Right atrium auricular region (tissue), 2 donors: Measurements from ENCODE around the gene MARK3. TPM values are rescaled to one million over a fixed set of nuclear protein-coding genes. Genes with fewer than 3 reads are reported as not detected.

ENCODE experiments used
- DNase-seq: peaks from one replicate; pipeline ENCODE4 v3.0.0-alpha.2; 2019; ENCODE audit warnings: low spot score
- H3K27ac ChIP-seq, 2 donors: fragments of 200-600 bp; sonication (generic); 1 replicate in 1 of 2; 2 replicates in 1 of 2; pipeline ENCODE4 v1.5.1; 2016 to 2019
- H3K27me3 ChIP-seq, 2 donors: fragments of 200-600 bp; sonication (generic); one replicate each; pipeline versions ENCODE4 v1.5.1 to v1.6.0; 2017 to 2019
- H3K36me3 ChIP-seq: fragments of 200-600 bp; sonication (generic); one replicate; pipeline ENCODE4 v1.5.1; 2016
- H3K4me1 ChIP-seq, 2 donors: fragments of 200-600 bp; sonication (generic); one replicate each; pipeline versions ENCODE4 v1.5.1 to v1.6.0; 2017 to 2019
- H3K4me3 ChIP-seq, 2 donors: fragments of 200-600 bp; sonication (generic); 1 replicate in 1 of 2; 2 replicates in 1 of 2; pipeline ENCODE4 v1.5.1; 2017 to 2019; ENCODE audit warnings: mild to moderate bottlenecking in 1 of 2, moderate library complexity in 1 of 2
- H3K9me3 ChIP-seq, 2 donors: fragments of 200-600 bp; sonication (generic); one replicate each; pipeline ENCODE4 v1.5.1; 2019
- CTCF ChIP-seq, 2 donors: fragments of 200-600 bp; sonication (generic); IDR thresholded peaks; one replicate each; pipeline ENCODE4 v1.5.1; 2019; ENCODE audit warnings: antibody characterized with exemption in 2 of 2
- total RNA-seq, 2 donors: library from RNA; depleted of rRNA; stranded (reverse); fragments of >200 nt; gene quantifications; one replicate each; pipeline ENCODE4 v1.1.0, GENCODE V29; 2016

Gene MARK3
- total RNA-seq, 2 donors from 2014 or later = 71.7 to 74.2 TPM

- H3K27me3 ChIP-seq = no peaks in the 10 kb centered on the region
- no peak for DNase-seq
- H3K9me3 ChIP-seq = no peaks in the 10 kb centered on the region
- no peak overlapping the region for H3K27ac ChIP-seq
- peaks cover 0 to 22% of the 10 kb centered on the region in 2 donors for H3K4me1 ChIP-seq
- peaks cover 59% of the 10 kb centered on the region for H3K36me3 ChIP-seq
- TF ChIP-seq CTCF (IDR thresholded peaks at IDR 0.05) = no peak
- H3K4me3 ChIP-seq = no peak overlapping the region
Observed at GRCh38 chr14:103499709-103500108, 114.5 kb downstream of the MARK3 start.

- peak; percentile 95 for DNase-seq
- peak; percentile 94 to 95 for TF ChIP-seq CTCF (IDR thresholded peaks at IDR 0.05)
- Histone ChIP-seq H3K4me3 (no peak overlapping the region), H3K27ac (peak overlapping the region in 1 of 2 donors; percentile 12), H3K4me1 (peaks cover 0 to 22% of the 10 kb centered on the region in 2 donors), H3K27me3 (no peaks in the 10 kb centered on the region), H3K36me3 (peaks cover 60% of the 10 kb centered on the region), H3K9me3 (no peaks in the 10 kb centered on the region)
Observed at GRCh38 chr14:103500148-103500990, 115.2 kb downstream of the MARK3 start.

- no peak overlapping the region for H3K4me3 ChIP-seq
- H3K27ac ChIP-seq = no peak overlapping the region
- DNase-seq = no peak
- H3K4me1 ChIP-seq = peaks cover 0 to 17% of the 10 kb centered on the region in 2 donors
- no peaks in the 10 kb centered on the region for H3K27me3 ChIP-seq
- no peak for TF ChIP-seq CTCF (IDR thresholded peaks at IDR 0.05)
- peaks cover 64% of the 10 kb centered on the region for H3K36me3 ChIP-seq
- H3K9me3 ChIP-seq = no peaks in the 10 kb centered on the region
Observed at GRCh38 chr14:103501041-103501870, 116.0 kb downstream of the MARK3 start.

GRCh38 chr14:103501921-103502669, 116.9 kb downstream of the MARK3 start:
- H3K9me3 ChIP-seq = no peaks in the 10 kb centered on the region
- H3K27me3 ChIP-seq = no peaks in the 10 kb centered on the region
- DNase-seq = no peak
- H3K36me3 ChIP-seq = peaks cover 65% of the 10 kb centered on the region
- no peak for TF ChIP-seq CTCF (IDR thresholded peaks at IDR 0.05)
- no peak overlapping the region for H3K27ac ChIP-seq
- peaks cover 0 to 12% of the 10 kb centered on the region in 2 donors for H3K4me1 ChIP-seq
- no peak overlapping the region for H3K4me3 ChIP-seq

GRCh38 chr14:103502877-103503276, 117.7 kb downstream of the MARK3 start:
- Histone ChIP-seq H3K4me1 (peaks cover 0 to 11% of the 10 kb centered on the region in 2 donors), H3K9me3 (no peaks in the 10 kb centered on the region), H3K4me3 (no peak overlapping the region), H3K36me3 (peaks cover 65% of the 10 kb centered on the region), H3K27me3 (no peaks in the 10 kb centered on the region), H3K27ac (no peak overlapping the region)
- DNase-seq = no peak
- no peak for TF ChIP-seq CTCF (IDR thresholded peaks at IDR 0.05)
